ENCODE data around the gene SLFNL1.

The SLFNL1 gene

DNA sequence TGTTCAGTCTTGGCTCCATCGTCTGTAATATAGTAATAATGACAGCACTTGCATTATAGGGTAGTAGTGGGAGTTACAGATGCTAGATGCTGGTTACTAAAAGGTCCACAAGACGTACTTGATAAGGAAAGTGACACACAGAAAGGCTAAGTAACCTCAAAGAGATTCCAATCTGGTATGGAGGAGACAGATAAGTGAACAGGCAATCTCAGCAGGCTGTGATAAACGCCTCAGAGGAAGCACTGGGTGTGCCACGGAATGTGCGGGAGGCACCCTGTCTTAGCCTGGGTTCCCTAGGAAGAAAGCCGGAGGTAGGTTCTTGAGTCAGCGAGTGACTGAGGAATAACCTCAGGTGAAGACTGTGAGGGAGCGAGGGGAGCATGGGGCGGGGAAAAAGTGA, 46.6 kb downstream of the SLFNL1 start:
- TF ChIP-seq, protein P1, sequence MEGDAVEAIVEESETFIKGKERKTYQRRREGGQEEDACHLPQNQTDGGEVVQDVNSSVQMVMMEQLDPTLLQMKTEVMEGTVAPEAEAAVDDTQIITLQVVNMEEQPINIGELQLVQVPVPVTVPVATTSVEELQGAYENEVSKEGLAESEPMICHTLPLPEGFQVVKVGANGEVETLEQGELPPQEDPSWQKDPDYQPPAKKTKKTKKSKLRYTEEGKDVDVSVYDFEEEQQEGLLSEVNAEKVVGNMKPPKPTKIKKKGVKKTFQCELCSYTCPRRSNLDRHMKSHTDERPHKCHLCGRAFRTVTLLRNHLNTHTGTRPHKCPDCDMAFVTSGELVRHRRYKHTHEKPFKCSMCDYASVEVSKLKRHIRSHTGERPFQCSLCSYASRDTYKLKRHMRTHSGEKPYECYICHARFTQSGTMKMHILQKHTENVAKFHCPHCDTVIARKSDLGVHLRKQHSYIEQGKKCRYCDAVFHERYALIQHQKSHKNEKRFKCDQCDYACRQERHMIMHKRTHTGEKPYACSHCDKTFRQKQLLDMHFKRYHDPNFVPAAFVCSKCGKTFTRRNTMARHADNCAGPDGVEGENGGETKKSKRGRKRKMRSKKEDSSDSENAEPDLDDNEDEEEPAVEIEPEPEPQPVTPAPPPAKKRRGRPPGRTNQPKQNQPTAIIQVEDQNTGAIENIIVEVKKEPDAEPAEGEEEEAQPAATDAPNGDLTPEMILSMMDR (IDR thresholded peaks at IDR 0.05; ENCODE audit: low read depth, low read length, missing control alignments): no peak

DNA sequence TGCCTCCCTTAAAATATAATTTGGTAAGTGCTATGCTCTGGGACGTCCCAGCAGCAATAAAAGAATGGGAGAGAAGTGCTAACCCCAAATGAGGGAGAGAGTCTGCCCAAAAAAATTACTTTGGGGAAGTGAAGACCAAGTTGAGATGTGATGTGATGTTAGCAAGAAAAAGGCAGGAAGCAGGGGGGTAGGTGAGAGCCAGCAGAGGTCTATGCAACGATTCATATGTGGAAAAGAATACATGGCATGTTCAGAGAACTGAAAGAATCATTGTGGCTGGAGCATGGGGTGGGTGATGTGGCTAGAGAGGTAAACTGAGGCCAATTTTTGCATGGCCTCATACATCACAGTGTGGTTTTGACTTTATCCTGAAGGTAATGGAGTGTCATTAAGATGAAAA, 47.6 kb downstream of the SLFNL1 start:
- H3K4me3 ChIP-seq (replicated peaks; ENCODE audit: low read depth, low read length): no peak overlapping the region
- TF ChIP-seq, protein P1 (IDR thresholded peaks at IDR 0.05; ENCODE audit: low read depth, low read length, missing control alignments): no peak
- DNase-seq (ENCODE audit: extremely low read depth, low read depth): no peak

More for the DNA sequence above, 46.6 kb downstream of the SLFNL1 start:
- H3K4me3 ChIP-seq (replicated peaks; ENCODE audit: low read depth, low read length): no peak overlapping the region
- no peak for DNase-seq (ENCODE audit: extremely low read depth, low read depth)

GRCh38 chr1:40971966-40972365, 49.6 kb downstream of the SLFNL1 start:
- no peak for DNase-seq (ENCODE audit: extremely low read depth, low read depth)
- no peak overlapping the region for H3K4me3 ChIP-seq (replicated peaks; ENCODE audit: low read depth, low read length)
- TF ChIP-seq, protein P1 (IDR thresholded peaks at IDR 0.05; ENCODE audit: low read depth, low read length, missing control alignments): no peak

DNA sequence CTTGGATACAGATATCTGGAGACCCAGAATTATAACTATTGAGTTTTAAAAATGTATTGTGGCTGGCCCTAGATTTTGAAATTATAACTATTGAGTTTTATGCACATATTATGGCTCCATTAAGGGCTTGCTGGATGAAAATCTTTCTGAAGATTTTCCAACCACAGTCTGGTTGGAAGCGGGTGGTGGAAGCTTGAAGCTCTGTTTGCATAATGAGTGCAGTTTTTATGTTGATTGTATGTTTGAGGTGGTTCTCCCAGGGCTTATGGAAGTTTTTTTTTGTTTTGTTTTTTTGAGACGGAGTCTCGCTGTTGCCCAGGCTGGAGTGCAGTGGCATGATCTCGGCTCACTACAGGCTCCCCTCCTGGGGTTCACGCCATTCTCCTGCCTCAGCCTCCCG, 52.1 kb downstream of the SLFNL1 start:
- no peak for DNase-seq (ENCODE audit: extremely low read depth, low read depth)
- TF ChIP-seq, protein P1 (IDR thresholded peaks at IDR 0.05; ENCODE audit: low read depth, low read length, missing control alignments): no peak
- H3K4me3 ChIP-seq (replicated peaks; ENCODE audit: low read depth, low read length): no peak overlapping the region

DNA sequence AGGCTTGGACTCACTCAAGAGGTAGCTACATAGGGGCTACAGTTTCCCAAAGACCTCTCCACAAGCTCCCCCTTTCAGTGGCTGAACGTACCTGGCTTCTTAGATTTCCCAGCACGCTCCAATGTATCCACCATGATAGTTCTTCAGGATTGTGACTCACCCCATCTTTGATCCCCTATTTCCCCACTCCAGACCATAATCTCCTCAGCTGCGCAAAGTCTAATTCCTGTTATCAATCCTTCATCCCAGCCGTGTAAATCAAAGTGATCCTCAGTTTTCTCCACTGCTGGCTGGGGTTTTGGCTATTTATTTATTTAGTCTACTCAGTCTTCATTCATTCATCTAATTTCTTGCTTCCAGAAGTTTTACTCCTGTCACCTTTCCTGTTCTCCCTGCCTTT, 55.1 kb downstream of the SLFNL1 start:
- no peak for DNase-seq (ENCODE audit: extremely low read depth, low read depth)
- no peak overlapping the region for H3K4me3 ChIP-seq (replicated peaks; ENCODE audit: low read depth, low read length)
- TF ChIP-seq, protein P1 (IDR thresholded peaks at IDR 0.05; ENCODE audit: low read depth, low read length, missing control alignments): no peak
